Astrocyte (in vitro differentiated cells and primary cell): ENCODE measurements around the gene PCGF3.

ENCODE experiments used
- EZH2 ChIP-seq: IDR thresholded peaks from 2 replicates; pipeline ENCODE4 v1.6.1; 2012; ENCODE audit warnings: mild to moderate bottlenecking, low read length, inconsistent platforms; ENCODE audit not compliant: insufficient read depth
- TF ChIP-seq, protein P1 (sequence below): IDR thresholded peaks from 2 replicates; pipeline ENCODE4 v1.5.1; 2011; ENCODE audit warnings: low read depth, mild to moderate bottlenecking, inconsistent platforms, low read length, moderate library complexity; ENCODE audit not compliant: insufficient read depth

DNA sequence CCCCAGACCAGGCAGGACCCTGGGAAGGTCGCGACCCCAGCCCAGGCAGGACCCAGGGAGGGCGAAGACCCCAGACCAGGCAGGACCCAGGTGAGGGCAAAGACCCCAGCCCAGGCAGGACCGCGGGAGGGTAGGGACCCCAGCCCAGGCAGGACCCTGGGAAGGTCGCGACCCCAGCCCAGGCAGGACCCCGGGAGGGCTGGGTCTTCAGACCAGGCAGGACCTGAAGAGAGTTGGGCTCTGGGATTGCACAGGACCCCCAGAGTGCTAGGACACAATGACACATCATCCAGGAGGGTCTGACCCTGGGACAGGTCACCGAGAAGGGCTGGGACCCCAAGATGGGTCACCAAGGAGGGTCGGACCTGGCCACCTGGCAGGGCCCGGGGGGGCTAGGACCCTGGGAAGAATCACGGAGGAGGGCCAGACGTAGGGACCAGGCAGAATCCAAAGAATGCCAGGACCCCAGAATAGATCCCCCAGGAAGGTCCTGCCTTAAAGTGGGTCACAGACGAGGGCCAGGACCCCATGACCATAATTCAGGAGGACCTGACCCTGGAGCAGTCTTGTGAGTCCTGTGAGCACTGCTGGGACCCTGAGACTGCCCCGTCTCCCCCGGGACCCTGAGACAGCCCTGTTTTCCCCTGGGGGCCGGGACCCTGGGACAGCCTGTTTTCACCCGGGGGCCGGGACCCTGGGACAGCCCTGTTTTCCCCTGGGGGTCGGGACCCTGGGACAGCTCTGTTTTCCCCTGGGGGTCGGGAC lies 1.4 kb downstream of the PCGF3 start:
- TF ChIP-seq, protein P1, sequence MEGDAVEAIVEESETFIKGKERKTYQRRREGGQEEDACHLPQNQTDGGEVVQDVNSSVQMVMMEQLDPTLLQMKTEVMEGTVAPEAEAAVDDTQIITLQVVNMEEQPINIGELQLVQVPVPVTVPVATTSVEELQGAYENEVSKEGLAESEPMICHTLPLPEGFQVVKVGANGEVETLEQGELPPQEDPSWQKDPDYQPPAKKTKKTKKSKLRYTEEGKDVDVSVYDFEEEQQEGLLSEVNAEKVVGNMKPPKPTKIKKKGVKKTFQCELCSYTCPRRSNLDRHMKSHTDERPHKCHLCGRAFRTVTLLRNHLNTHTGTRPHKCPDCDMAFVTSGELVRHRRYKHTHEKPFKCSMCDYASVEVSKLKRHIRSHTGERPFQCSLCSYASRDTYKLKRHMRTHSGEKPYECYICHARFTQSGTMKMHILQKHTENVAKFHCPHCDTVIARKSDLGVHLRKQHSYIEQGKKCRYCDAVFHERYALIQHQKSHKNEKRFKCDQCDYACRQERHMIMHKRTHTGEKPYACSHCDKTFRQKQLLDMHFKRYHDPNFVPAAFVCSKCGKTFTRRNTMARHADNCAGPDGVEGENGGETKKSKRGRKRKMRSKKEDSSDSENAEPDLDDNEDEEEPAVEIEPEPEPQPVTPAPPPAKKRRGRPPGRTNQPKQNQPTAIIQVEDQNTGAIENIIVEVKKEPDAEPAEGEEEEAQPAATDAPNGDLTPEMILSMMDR, result no peak
- TF ChIP-seq EZH2, result no peak
